Measurements from ENCODE around the gene DSCAML1. TPM values are rescaled to one million over a fixed set of nuclear protein-coding genes. Genes with fewer than 3 reads are reported as not detected.
"Not testable (repeated sequence)": the region's sequence is repeated elsewhere in the genome, so short reads cannot be mapped to it uniquely, and the experiment has no call there.

DSCAML1 gene
- total RNA-seq, 4 donors from 2014 or later, result 2.9 to 5.8 (median 3.3) TPM

DNA sequence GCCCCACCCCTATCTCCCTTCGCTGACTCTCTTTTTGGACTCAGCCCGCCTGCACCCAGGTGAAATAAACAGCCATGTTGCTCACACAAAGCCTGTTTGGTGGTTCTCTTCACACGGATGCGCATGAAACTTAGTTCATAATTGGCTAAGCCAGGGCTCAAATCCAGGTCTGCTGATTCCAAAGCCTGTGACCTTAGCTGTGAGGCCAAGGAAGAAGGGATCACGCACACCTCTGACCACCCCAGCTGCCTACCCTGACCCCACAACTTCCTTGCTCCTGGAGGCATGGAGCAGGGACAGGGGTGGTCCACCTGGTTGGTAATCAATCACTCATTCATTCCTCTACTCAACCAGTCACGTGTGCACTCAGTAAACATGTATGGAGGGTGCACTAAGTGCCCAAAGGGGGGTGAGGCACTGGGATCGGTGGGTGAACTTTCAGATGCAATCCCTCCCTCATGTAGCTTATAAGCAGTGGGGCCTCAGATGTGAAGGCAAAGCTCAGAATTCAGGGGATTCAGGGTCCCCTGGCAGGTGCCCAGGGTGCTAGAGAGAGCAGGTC, 17.3 kb upstream of the DSCAML1 start:
- H3K36me3 ChIP-seq, result no peaks in the 10 kb centered on the region
- no peaks in the 10 kb centered on the region for H3K9me3 ChIP-seq
- peaks cover 25 to 56% (median 43%) of the 10 kb centered on the region in 4 donors for H3K4me1 ChIP-seq
- peak overlapping the region; percentile 75 to 79 (median 76) for H3K27ac ChIP-seq
- in situ Hi-C loops (cut with MboI; ENCODE audit: low pct_ligation_motif_present in 1 of 4, low pct_unique_long_range_greater_than_20kb in 1 of 4, low sequenced_read_pairs in 3 of 4) (loop anchor here in 1 of 4 donors (25.0 kb wide), 2 partner anchors 248 to 377 kb away; no protein-coding TSS in a partner anchor), intact Hi-C loops (cut with DNase I; ENCODE audit: low total_unique reads) (no loop called here)
- H3K27me3 ChIP-seq, result no peaks in the 10 kb centered on the region
- TF ChIP-seq, protein P1, sequence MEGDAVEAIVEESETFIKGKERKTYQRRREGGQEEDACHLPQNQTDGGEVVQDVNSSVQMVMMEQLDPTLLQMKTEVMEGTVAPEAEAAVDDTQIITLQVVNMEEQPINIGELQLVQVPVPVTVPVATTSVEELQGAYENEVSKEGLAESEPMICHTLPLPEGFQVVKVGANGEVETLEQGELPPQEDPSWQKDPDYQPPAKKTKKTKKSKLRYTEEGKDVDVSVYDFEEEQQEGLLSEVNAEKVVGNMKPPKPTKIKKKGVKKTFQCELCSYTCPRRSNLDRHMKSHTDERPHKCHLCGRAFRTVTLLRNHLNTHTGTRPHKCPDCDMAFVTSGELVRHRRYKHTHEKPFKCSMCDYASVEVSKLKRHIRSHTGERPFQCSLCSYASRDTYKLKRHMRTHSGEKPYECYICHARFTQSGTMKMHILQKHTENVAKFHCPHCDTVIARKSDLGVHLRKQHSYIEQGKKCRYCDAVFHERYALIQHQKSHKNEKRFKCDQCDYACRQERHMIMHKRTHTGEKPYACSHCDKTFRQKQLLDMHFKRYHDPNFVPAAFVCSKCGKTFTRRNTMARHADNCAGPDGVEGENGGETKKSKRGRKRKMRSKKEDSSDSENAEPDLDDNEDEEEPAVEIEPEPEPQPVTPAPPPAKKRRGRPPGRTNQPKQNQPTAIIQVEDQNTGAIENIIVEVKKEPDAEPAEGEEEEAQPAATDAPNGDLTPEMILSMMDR (IDR thresholded peaks at IDR 0.05), result no peak
- no peak for TF ChIP-seq POLR2AphosphoS5 (IDR thresholded peaks at IDR 0.05)
- no peak for TF ChIP-seq EP300 (IDR thresholded peaks at IDR 0.05; ENCODE audit: low read depth)
- TF ChIP-seq POLR2A (IDR thresholded peaks at IDR 0.05), result no peak
- 71% methylated on average over 7 of the region's 7 CpGs; no CpG with 5 or more reads in 1 of the 2 donors for WGBS, 2 donors (ENCODE audit: low coverage in 1 of 2)
- H3K4me3 ChIP-seq, result no peak overlapping the region
- DNase-seq, result no peak

DNA sequence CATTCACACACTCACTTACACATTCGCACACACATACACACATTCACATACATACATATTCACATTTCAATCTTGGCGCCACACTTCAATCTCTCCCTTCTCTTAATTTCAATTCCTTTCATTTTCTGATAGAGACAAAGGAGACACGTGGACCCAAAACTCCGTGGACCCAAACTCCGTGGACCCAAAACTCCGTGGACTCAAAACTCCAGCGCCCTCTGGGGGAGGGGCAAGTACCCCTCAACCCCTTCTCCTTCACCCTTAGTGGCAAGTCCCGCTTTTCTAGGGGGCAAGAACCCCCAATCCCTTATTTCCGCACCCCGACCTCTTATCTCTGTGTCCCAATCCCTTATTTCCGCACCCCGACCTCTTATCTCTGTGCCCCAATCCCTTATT, 13.0 kb upstream of the DSCAML1 start:
- Histone ChIP-seq H3K4me1 (peaks cover 6 to 34% (median 21%) of the 10 kb centered on the region in 4 donors), H3K27ac (peak overlapping the region in 2 of 4 donors; percentile 15 to 71)
- intact Hi-C loops (cut with DNase I; ENCODE audit: low total_unique reads); H3K27me3 ChIP-seq; DNase-seq; H3K36me3 ChIP-seq; H3K9me3 ChIP-seq; H3K4me3 ChIP-seq: not testable (repeated sequence)
- whole genome bisulfite sequencing, 2 donors (ENCODE audit: low coverage in 1 of 2), result 76 to 81% methylated on average over 4 to 12 of the region's 12 CpGs
- in situ Hi-C loops (cut with MboI; ENCODE audit: low pct_ligation_motif_present in 1 of 4, low pct_unique_long_range_greater_than_20kb in 1 of 4, low sequenced_read_pairs in 3 of 4), result loop anchor here in 1 of 4 donors (25.0 kb wide), 2 partner anchors 252 to 373 kb away; no protein-coding TSS in a partner anchor

- H3K9me3 ChIP-seq, result no peaks in the 10 kb centered on the region
These were observed 12.4 kb upstream of the DSCAML1 start for GRCh38 chr11:117809236-117810055.

DNA sequence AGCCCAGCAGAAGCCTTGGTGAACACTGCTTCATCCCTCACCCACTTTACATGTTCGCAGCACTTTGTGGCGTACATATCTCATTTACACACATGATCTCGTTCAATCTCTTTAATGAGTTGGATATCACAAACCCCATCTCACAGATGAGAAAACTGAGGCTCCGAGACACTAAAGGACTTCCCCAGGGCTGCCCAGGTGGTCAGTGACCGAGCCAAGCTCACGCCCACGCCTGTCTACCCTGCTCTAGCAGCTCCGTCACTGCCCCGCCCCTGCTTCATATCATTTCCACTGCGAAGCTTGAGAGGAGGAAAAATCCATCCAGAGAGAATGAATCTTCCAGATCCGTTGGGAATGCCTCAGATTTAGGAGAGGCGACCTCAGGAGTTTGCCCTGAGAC, 11.8 kb upstream of the DSCAML1 start:
- Histone ChIP-seq H3K4me3 (no peak overlapping the region), H3K9me3 (no peaks in the 10 kb centered on the region), H3K4me1 (peaks cover 0 to 21% (median 11%) of the 10 kb centered on the region in 4 donors), H3K27ac (peak overlapping the region; percentile 15 to 71 (median 46)), H3K27me3 (no peaks in the 10 kb centered on the region), H3K36me3 (no peaks in the 10 kb centered on the region)
- no peak for TF ChIP-seq EP300 (IDR thresholded peaks at IDR 0.05; ENCODE audit: low read depth)
- TF ChIP-seq POLR2A (IDR thresholded peaks at IDR 0.05), result no peak
- TF ChIP-seq, protein P1 (IDR thresholded peaks at IDR 0.05), result no peak
- no peak for TF ChIP-seq POLR2AphosphoS5 (IDR thresholded peaks at IDR 0.05)
- in situ Hi-C loops (cut with MboI; ENCODE audit: low pct_ligation_motif_present in 1 of 4, low pct_unique_long_range_greater_than_20kb in 1 of 4, low sequenced_read_pairs in 3 of 4) (loop anchor here in 3 of 4 donors (10.0 to 25.0 kb wide), 4 partner anchors 246 to 371 kb away; no protein-coding TSS in a partner anchor), intact Hi-C loops (cut with DNase I; ENCODE audit: low total_unique reads) (no loop called here)
- peak; percentile 53 for DNase-seq
- 37 to 56% methylated on average over 6 to 12 of the region's 12 CpGs for WGBS, 2 donors (ENCODE audit: low coverage in 1 of 2)

More at GRCh38 chr11:117809236-117810055, 12.4 kb upstream of the DSCAML1 start:
- TF ChIP-seq POLR2AphosphoS5 (IDR thresholded peaks at IDR 0.05), result no peak
- peak; percentile 10 for TF ChIP-seq POLR2A (IDR thresholded peaks at IDR 0.05)
- no peak for TF ChIP-seq EP300 (IDR thresholded peaks at IDR 0.05; ENCODE audit: low read depth)
- TF ChIP-seq, protein P1 (IDR thresholded peaks at IDR 0.05), result peak; percentile 42 to 83 (median 60)
- H3K27ac ChIP-seq, result peak overlapping the region; percentile 15 to 71 (median 46)
- in situ Hi-C loops (cut with MboI; ENCODE audit: low pct_ligation_motif_present in 1 of 4, low pct_unique_long_range_greater_than_20kb in 1 of 4, low sequenced_read_pairs in 3 of 4), result loop anchor here in 3 of 4 donors (10.0 to 25.0 kb wide), 4 partner anchors 245 to 372 kb away; no protein-coding TSS in a partner anchor
- peak; percentile 78 for DNase-seq
- H3K4me1 ChIP-seq, result peaks cover 2 to 28% (median 15%) of the 10 kb centered on the region in 4 donors
- H3K4me3 ChIP-seq, result no peak overlapping the region
- H3K27me3 ChIP-seq, result no peaks in the 10 kb centered on the region
- intact Hi-C loops (cut with DNase I; ENCODE audit: low total_unique reads), result no loop called here
- H3K36me3 ChIP-seq, result no peaks in the 10 kb centered on the region
- WGBS, 2 donors (ENCODE audit: low coverage in 1 of 2), result 16 to 40% methylated on average over 3 to 22 of the region's 22 CpGs
